ENCODE results near the gene PNMA5. TPM values are rescaled to one million over a fixed set of nuclear protein-coding genes. Genes with fewer than 3 reads are reported as not detected.

Gene PNMA5
- total and polyA plus RNA-seq, 3 donors from 2014 or later: 13.0 to 15.8 (median 13.9) TPM

GRCh38 chrX:152960115-152960514 lies 33.8 kb downstream of the PNMA5 start:
- WGBS, 2 donors: 71% methylated on average over 1 of the region's 1 CpG; no CpG with 5 or more reads in 1 of the 2 donors
- no peaks in the 10 kb centered on the region for H3K4me1 ChIP-seq
- H3K4me3 ChIP-seq: no peak overlapping the region
- H3K9me3 ChIP-seq: no peaks in the 10 kb centered on the region
- H3K27me3 ChIP-seq: no peaks in the 10 kb centered on the region
- intact Hi-C loops (cut with DNase I; ENCODE audit: low total_unique reads): no loop called here
- no peaks in the 10 kb centered on the region for H3K36me3 ChIP-seq (ENCODE audit: low read depth, missing control alignments)
- DNase-seq: no peak
- no peak overlapping the region for H3K27ac ChIP-seq
- TF ChIP-seq POLR2A (IDR thresholded peaks at IDR 0.05) (no peak), CTCF (IDR thresholded peaks at IDR 0.05) (no peak)

GRCh38 chrX:152959626-152960025 lies 34.3 kb downstream of the PNMA5 start:
- no peaks in the 10 kb centered on the region for H3K4me1 ChIP-seq
- H3K4me3 ChIP-seq: no peak overlapping the region
- H3K27me3 ChIP-seq: no peaks in the 10 kb centered on the region
- intact Hi-C loops (cut with DNase I; ENCODE audit: low total_unique reads): no loop called here
- H3K36me3 ChIP-seq (ENCODE audit: low read depth, missing control alignments): no peaks in the 10 kb centered on the region
- DNase-seq: no peak
- no peak for TF ChIP-seq POLR2A (IDR thresholded peaks at IDR 0.05)
- TF ChIP-seq CTCF (IDR thresholded peaks at IDR 0.05): no peak
- no peak overlapping the region for H3K27ac ChIP-seq
- WGBS, 2 donors: 79% methylated on average over 5 of the region's 6 CpGs; no CpG with 5 or more reads in 1 of the 2 donors
- no peaks in the 10 kb centered on the region for H3K9me3 ChIP-seq

GRCh38 chrX:152958524-152959465 lies 35.1 kb downstream of the PNMA5 start:
- peak; percentile 91 for DNase-seq
- Histone ChIP-seq H3K4me3 (peak overlapping the region in 1 of 2 donors; percentile 21), H3K4me1 (no peaks in the 10 kb centered on the region), H3K27me3 (no peaks in the 10 kb centered on the region), H3K36me3 (ENCODE audit: low read depth, missing control alignments) (no peaks in the 10 kb centered on the region), H3K27ac (peak overlapping the region in 1 of 2 donors; percentile 56), H3K9me3 (no peaks in the 10 kb centered on the region)
- 8 to 22% methylated on average over 33 to 53 of the region's 53 CpGs for WGBS, 2 donors
- intact Hi-C loops (cut with DNase I; ENCODE audit: low total_unique reads): no loop called here
- TF ChIP-seq POLR2A (IDR thresholded peaks at IDR 0.05): no peak
- peak; percentile 79 to 96 (median 90) for TF ChIP-seq CTCF (IDR thresholded peaks at IDR 0.05)

GRCh38 chrX:152958047-152958446 lies 35.9 kb downstream of the PNMA5 start:
- 64 to 71% methylated on average over 5 of the region's 5 CpGs for WGBS, 2 donors
- Histone ChIP-seq H3K27me3 (no peaks in the 10 kb centered on the region), H3K4me3 (no peak overlapping the region), H3K27ac (no peak overlapping the region), H3K4me1 (no peaks in the 10 kb centered on the region), H3K9me3 (no peaks in the 10 kb centered on the region), H3K36me3 (ENCODE audit: low read depth, missing control alignments) (no peaks in the 10 kb centered on the region)
- TF ChIP-seq POLR2A (IDR thresholded peaks at IDR 0.05): no peak
- no peak for TF ChIP-seq CTCF (IDR thresholded peaks at IDR 0.05)
- intact Hi-C loops (cut with DNase I; ENCODE audit: low total_unique reads): no loop called here
- DNase-seq: no peak

Data from testis (tissue), 3 donors.